Measurements from ENCODE around the gene TMEM165. TPM values are rescaled to one million over a fixed set of nuclear protein-coding genes. Genes with fewer than 3 reads are reported as not detected.
A peak's percentile ranks its signal among the peaks of the same experiment; 100 is the strongest.

The TMEM165 gene
- polyA plus RNA-seq (2011; rRNA removed) (134 and 146 TPM in 2 replicates), polyA minus RNA-seq (2011; rRNA and poly(A)+ RNA removed) (170 and 176 TPM in 2 replicates)

- peak within 1 kb of the TSS; percentile 93 for H3K27ac ChIP-seq (ENCODE audit: low read depth, low read length)
- peak; percentile 46 for DNase-seq (ENCODE audit: low read depth, low spot score)
- TF ChIP-seq CTCF (IDR thresholded peaks at IDR 0.05; ENCODE audit: low read depth, low read length), result no peak
- H3K27me3 ChIP-seq (ENCODE audit: control insufficient read depth, insufficient read depth, low read length), result no peaks in the 10 kb centered on the region
- H3K4me3 ChIP-seq (ENCODE audit: low read depth, low read length), result peak within 1 kb of the TSS; percentile 79
- ChIA-PET CTCF (interaction anchor here (0.6 to 3.4 kb wide), 7 partner anchors 10 to 425 kb away, joined by 3 to 40 read pairs (median 4); partner anchors contain the start of gene SRD5A3), POLR2A (interaction anchor here (0.9 to 2.7 kb wide), 10 partner anchors 10 to 152 kb away, joined by 3 to 11 read pairs (median 4); partner anchors contain the start of gene SRD5A3)
- no peaks in the 10 kb centered on the region for H3K9me3 ChIP-seq (ENCODE audit: control insufficient read depth, insufficient read depth, low read length)
These were observed at the start of gene TMEM165 for GRCh38 chr4:55395529-55396307. Gene TMEM165, plus strand, starts transcription at chr4:55395957. Its CDS starts 233 bp downstream, at chr4:55396190.

GRCh38 chr4:55345980-55346850 is 49.5 kb upstream of the TMEM165 start, which contains the start of gene SRD5A3:
Gene SRD5A3, plus strand, starts transcription at chr4:55346242. Its CDS starts 95 bp downstream, at chr4:55346337.
- DNase-seq (ENCODE audit: low read depth, low spot score), result no peak
- no peaks in the 10 kb centered on the region for H3K27me3 ChIP-seq (ENCODE audit: control insufficient read depth, insufficient read depth, low read length)
- H3K4me3 ChIP-seq (ENCODE audit: low read depth, low read length), result peak within 1 kb of the TSS; percentile 71
- no peaks in the 10 kb centered on the region for H3K9me3 ChIP-seq (ENCODE audit: control insufficient read depth, insufficient read depth, low read length)
- POLR2A ChIA-PET, result interaction anchor here (1.3 kb wide), 1 partner anchor 49 kb away, joined by 7 read pairs; the partner anchor contains the start of gene TMEM165
- H3K27ac ChIP-seq (ENCODE audit: low read depth, low read length), result peak within 1 kb of the TSS; percentile 69
- peak; percentile 70 for TF ChIP-seq CTCF (IDR thresholded peaks at IDR 0.05; ENCODE audit: low read depth, low read length)
- CTCF ChIA-PET, result interaction anchor here (0.6 to 3.2 kb wide), 71 partner anchors 8 to 963 kb away, joined by 3 to 53 read pairs (median 4); partner anchors contain the start of genes CLOCK, EXOC1 and TMEM165

- Histone ChIP-seq H3K27me3 (ENCODE audit: control insufficient read depth, insufficient read depth, low read length) (no peaks in the 10 kb centered on the region), H3K27ac (ENCODE audit: low read depth, low read length) (peak overlapping the region; percentile 63), H3K4me3 (ENCODE audit: low read depth, low read length) (peak overlapping the region; percentile 71), H3K9me3 (ENCODE audit: control insufficient read depth, insufficient read depth, low read length) (no peaks in the 10 kb centered on the region)
- no peak for TF ChIP-seq CTCF (IDR thresholded peaks at IDR 0.05; ENCODE audit: low read depth, low read length)
- no peak for DNase-seq (ENCODE audit: low read depth, low spot score)
- ChIA-PET POLR2A (no interaction called here), CTCF (interaction anchor here (0.6 to 3.2 kb wide), 22 partner anchors 9 to 521 kb away, joined by 3 to 53 read pairs (median 5); partner anchors contain the start of genes CLOCK and TMEM165)
These were observed 48.9 kb upstream of the TMEM165 start for GRCh38 chr4:55346851-55347255.

GRCh38 chr4:55347610-55348228 is 48.0 kb upstream of the TMEM165 start:
- POLR2A ChIA-PET, result no interaction called here
- no peak for TF ChIP-seq CTCF (IDR thresholded peaks at IDR 0.05; ENCODE audit: low read depth, low read length)
- Histone ChIP-seq H3K27me3 (ENCODE audit: control insufficient read depth, insufficient read depth, low read length) (no peaks in the 10 kb centered on the region), H3K4me3 (ENCODE audit: low read depth, low read length) (no peak overlapping the region), H3K27ac (ENCODE audit: low read depth, low read length) (no peak overlapping the region), H3K9me3 (ENCODE audit: control insufficient read depth, insufficient read depth, low read length) (no peaks in the 10 kb centered on the region)
- DNase-seq (ENCODE audit: low read depth, low spot score), result no peak
- CTCF ChIA-PET, result interaction anchor here (0.9 to 3.2 kb wide), 11 partner anchors 8 to 520 kb away, joined by 3 to 53 read pairs (median 5); partner anchors contain the start of genes CLOCK and TMEM165

Measured in AG04450 (cell line).